Adrenal gland (tissue), 12 donors: ENCODE results near the gene CCS. TPM values are rescaled to one million over a fixed set of nuclear protein-coding genes. Genes with fewer than 3 reads are reported as not detected.

Experiments used
- DNase-seq, 7 donors: peaks; one replicate each; pipeline ENCODE4 v3.0.0-alpha.2; 2019 to 2020
- H3K27ac ChIP-seq, 5 donors: fragments of 200-600 bp; sonication (generic) in 4 of 5; 1 replicate in 3 of 5; 2 replicates in 2 of 5; pipeline versions ENCODE4 v1.5.1 to v1.8.0; 2016 to 2020; ENCODE audit warnings: mild to moderate bottlenecking in 1 of 5
- H3K27me3 ChIP-seq: fragments of 200-600 bp; 2 replicates; pipeline ENCODE4 v1.8.0; 2021
- H3K36me3 ChIP-seq, 2 donors: fragments of 200-600 bp; replicated peaks in 1 of 2; 1 replicate in 1 of 2; 2 replicates in 1 of 2; pipeline versions ENCODE4 v1.5.1 to v1.8.0; 2018 to 2022
- H3K4me1 ChIP-seq, 2 donors: fragments of 200-600 bp; replicated peaks in 1 of 2; 1 replicate in 1 of 2; 2 replicates in 1 of 2; pipeline versions ENCODE4 v1.5.1 to v1.8.0; 2018 to 2021
- H3K4me3 ChIP-seq, 4 donors: fragments of 200-600 bp; sonication (generic) in 3 of 4; one replicate each; pipeline ENCODE4 v1.5.1; 2016 to 2018
- H3K9me3 ChIP-seq, 3 donors: fragments of 200-600 bp; sonication (generic) in 1 of 3; replicated peaks in 1 of 3; 1 replicate in 2 of 3; 2 replicates in 1 of 3; pipeline versions ENCODE4 v1.5.1 to v1.8.0; 2016 to 2021
- CTCF ChIP-seq, 6 experiments: fragments of 450-650 bp in 4 of 6; fragments of 200-600 bp in 2 of 6; sonication (generic) in 1 of 6; IDR thresholded peaks; 1 replicate in 5 of 6; 2 replicates in 1 of 6; pipeline versions ENCODE4 v1.5.1 to v1.8.0; 2016 to 2021; ENCODE audit warnings: antibody characterized with exemption in 6 of 6, mild to moderate bottlenecking in 2 of 6, moderate library complexity in 1 of 6
- POLR2A ChIP-seq, 2 donors: fragments of 450-650 bp; IDR thresholded peaks; one replicate each; pipeline ENCODE4 v1.6.1; 2017; ENCODE audit warnings: antibody characterized with exemption in 2 of 2, mild to moderate bottlenecking in 2 of 2, moderate library complexity in 1 of 2
- WGBS, 4 donors: extraction: QIAGEN DNeasy Blood & Tissue Kit in 2 of 4; methylation state at CpG; one replicate each; pipeline versions ENCODE4 v1.1.5 to v1.1.7; 2013 to 2017; 5-methylcytosine and 5-hydroxymethylcytosine counted together
- intact Hi-C, 2 donors: fragments of 100-400 bp; cut with DNase I; formaldehyde crosslinking; loops; one replicate each; pipeline versions ENCODE4 v1.14.1 to v1.15.0; 2022 to 2023
- polyA plus RNA-seq, 3 donors: library from polyadenylated mRNA; stranded (reverse); fragments of 200-250 nt in 2 of 3; fragments of 350-450 nt in 1 of 3; fragmentation: Illumina TruSeq in 1 of 3; extraction: RNeasy Lipid Tissue Mini Kit (QIAGEN cat#74804) in 1 of 3; gene quantifications; one replicate each; pipeline ENCODE4 v1.2.3, GENCODE V29; 2013 to 2014
- total RNA-seq, 9 donors: library from RNA; depleted of rRNA in 4 of 9; stranded (reverse); fragments of >200 nt in 4 of 9; fragments of 120-200 nt in 1 of 9; fragmentation: NEBNext Ultra II Directional in 1 of 9; extraction: Animal tissue kit (Norgen Biotek cat#: 25700) in 1 of 9; gene quantifications; one replicate each; pipeline versions ENCODE4 v1.1.0 to v1.2.4, GENCODE V29; 2013 to 2023
- donor health status: healthy with polysubstance abuse.
- donor health status: Bipolar disorder and iron deficiency.
- donor health status: DM: yes; HTN: yes; CAD: no.
- donor health status: DM: no; HTN: no; CAD: no.
- donor health status: DM: no; HTN: no; CAD: no.
- donor health status: DM: yes; HTN: yes; CAD: no.

The CCS gene
- total and polyA plus RNA-seq, 12 donors, result 21.9 to 204 (median 47.8) TPM

- intact Hi-C loops, result no loop called here
- H3K27ac ChIP-seq, result no peak overlapping the region
- TF ChIP-seq POLR2A (IDR thresholded peaks at IDR 0.05) (no peak), CTCF (IDR thresholded peaks at IDR 0.05) (no peak)
- no peaks in the 10 kb centered on the region for H3K27me3 ChIP-seq
- H3K36me3 ChIP-seq, result peaks cover 0 to 79% of the 10 kb centered on the region in 2 donors
- no peaks in the 10 kb centered on the region for H3K9me3 ChIP-seq
- no peak overlapping the region for H3K4me3 ChIP-seq
- WGBS, 4 donors, result 86 to 93% (median 91%) methylated on average over 7 of the region's 7 CpGs
- peaks cover 0 to 25% of the 10 kb centered on the region in 2 donors for H3K4me1 ChIP-seq
- DNase-seq, result no peak
Observed at GRCh38 chr11:66628061-66628603, 35.1 kb downstream of the CCS start.

DNA sequence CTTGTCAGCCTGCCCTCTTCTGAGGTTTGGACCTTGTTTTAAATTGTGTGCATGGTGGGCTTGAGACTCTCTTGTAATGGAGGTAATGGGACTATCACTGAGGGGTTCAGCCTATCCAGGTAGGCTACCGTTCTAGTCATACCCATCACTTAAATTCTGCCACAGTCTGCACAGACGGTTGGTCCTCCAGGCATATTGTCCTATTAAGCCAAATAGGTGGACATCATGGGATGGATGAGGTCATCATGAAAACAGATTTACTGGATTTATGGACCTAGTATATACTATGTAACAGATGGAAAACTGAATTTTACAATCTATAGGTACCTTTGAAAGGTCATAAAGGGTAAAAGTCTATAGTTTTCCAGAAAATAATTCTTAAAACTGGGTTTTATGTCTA lies 36.4 kb downstream of the CCS start:
- intact Hi-C loops, result no loop called here
- WGBS, 4 donors, result 86 to 93% (median 90%) methylated on average over 2 of the region's 2 CpGs

DNA sequence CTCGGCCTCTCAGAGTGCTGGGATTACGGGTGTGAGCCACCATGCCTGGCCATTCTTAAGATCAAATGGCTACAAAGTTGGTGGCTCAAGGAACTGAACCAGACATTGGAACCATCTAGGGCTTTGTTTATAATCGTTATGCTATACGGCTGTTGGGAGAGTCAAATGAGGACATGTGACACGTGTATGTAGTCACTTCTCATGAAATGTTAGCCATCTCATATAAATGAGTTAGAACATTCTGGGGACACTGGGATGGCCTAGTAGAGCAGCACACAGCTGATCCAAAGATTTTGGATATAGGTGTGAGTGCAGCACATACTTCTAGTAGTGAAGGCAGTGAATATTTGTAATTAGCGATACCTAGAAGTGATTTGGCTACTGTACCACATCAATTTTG lies 38.9 kb downstream of the CCS start:
- Histone ChIP-seq H3K9me3 (no peaks in the 10 kb centered on the region), H3K27ac (no peak overlapping the region), H3K27me3 (no peaks in the 10 kb centered on the region), H3K36me3 (peaks cover 0 to 43% of the 10 kb centered on the region in 2 donors), H3K4me1 (no peaks in the 10 kb centered on the region), H3K4me3 (no peak overlapping the region)
- WGBS, 4 donors, result 88 to 92% (median 91%) methylated on average over 6 of the region's 6 CpGs
- TF ChIP-seq CTCF (IDR thresholded peaks at IDR 0.05) (no peak), POLR2A (IDR thresholded peaks at IDR 0.05) (no peak)
- intact Hi-C loops, result no loop called here
- DNase-seq, result no peak

More for the DNA sequence above, 36.4 kb downstream of the CCS start:
- Histone ChIP-seq H3K27me3 (no peaks in the 10 kb centered on the region), H3K9me3 (no peaks in the 10 kb centered on the region), H3K4me3 (no peak overlapping the region), H3K36me3 (peaks cover 0 to 68% of the 10 kb centered on the region in 2 donors), H3K27ac (no peak overlapping the region), H3K4me1 (peaks cover 0 to 18% of the 10 kb centered on the region in 2 donors)
- DNase-seq, result no peak
- TF ChIP-seq CTCF (IDR thresholded peaks at IDR 0.05), result no peak
- no peak for TF ChIP-seq POLR2A (IDR thresholded peaks at IDR 0.05)

DNA sequence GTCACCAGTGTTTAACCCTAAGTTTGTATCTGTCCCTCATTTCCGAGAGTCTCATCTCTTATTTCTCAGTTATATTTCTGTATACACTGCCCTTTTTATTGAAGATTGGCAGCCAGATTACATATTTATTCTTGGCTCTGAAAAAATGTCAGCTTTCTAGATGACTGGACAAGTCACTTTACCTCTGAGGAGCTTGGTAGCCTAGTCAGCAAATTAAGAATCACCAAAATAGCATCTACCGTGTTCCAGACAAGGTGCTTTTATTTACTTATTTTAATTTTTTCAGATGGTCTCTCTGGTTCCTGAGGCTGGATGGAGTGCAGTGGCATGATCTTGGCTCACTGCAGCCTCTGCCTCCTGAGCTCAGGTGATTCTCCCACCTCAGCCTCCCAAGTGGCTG lies 40.0 kb downstream of the CCS start:
- intact Hi-C loops, result no loop called here
- Histone ChIP-seq H3K4me1 (peaks cover 3 to 7% of the 10 kb centered on the region in 2 donors), H3K27ac (no peak overlapping the region), H3K27me3 (no peaks in the 10 kb centered on the region), H3K36me3 (peaks cover 0 to 32% of the 10 kb centered on the region in 2 donors), H3K9me3 (no peaks in the 10 kb centered on the region), H3K4me3 (no peak overlapping the region)
- WGBS, 4 donors, result 63 to 75% (median 71%) methylated on average over 2 of the region's 2 CpGs
- TF ChIP-seq POLR2A (IDR thresholded peaks at IDR 0.05) (no peak), CTCF (IDR thresholded peaks at IDR 0.05) (no peak)
- no peak for DNase-seq
